GM12865 (cell line): ENCODE measurements around the gene SLC26A2.
"Not testable (repeated sequence)": the region's sequence is repeated elsewhere in the genome, so short reads cannot be mapped to it uniquely, and the experiment has no call there.

Experiments used
- DNase-seq: peaks from one replicate; pipeline ENCODE4 v3.0.0; 2010; ENCODE audit warnings: low read depth
- H3K4me3 ChIP-seq: 2 replicates; pipeline ENCODE4 v1.5.1; 2011; ENCODE audit warnings: mild to moderate bottlenecking, low read depth, low read length, control low read depth
- CTCF ChIP-seq: IDR thresholded peaks from 2 replicates; pipeline ENCODE4 v1.5.1; 2011; ENCODE audit warnings: low read length, control low read depth, low read depth, inconsistent platforms; ENCODE audit not compliant: insufficient read depth; ENCODE audit errors: missing control alignments

Gene SLC26A2

GRCh38 chr5:150022681-150023080, 62.1 kb downstream of the SLC26A2 start:
- no peak for TF ChIP-seq CTCF
- H3K4me3 ChIP-seq, result no peak overlapping the region

DNA sequence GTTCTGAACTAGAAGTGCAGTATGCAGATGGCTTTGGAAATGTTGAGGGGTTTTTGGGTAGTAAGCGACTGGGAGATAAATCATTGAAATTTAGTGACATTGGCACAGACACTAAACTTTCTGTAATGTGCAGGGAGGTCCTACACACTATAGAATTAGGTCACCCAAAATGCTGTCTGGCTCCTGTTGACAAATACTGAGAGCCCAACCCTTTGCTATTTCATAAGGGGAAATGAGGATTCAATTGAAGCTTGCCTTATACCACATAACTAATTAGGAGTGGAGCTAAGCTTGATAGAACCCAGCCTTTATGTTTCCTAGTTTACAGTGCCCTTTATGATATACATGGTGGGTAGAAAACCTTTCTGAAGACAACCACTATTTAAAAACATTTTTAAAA, 62.6 kb downstream of the SLC26A2 start:
- no peak for TF ChIP-seq CTCF
- DNase-seq, result no peak
- H3K4me3 ChIP-seq, result no peak overlapping the region

More at GRCh38 chr5:150022681-150023080, 62.1 kb downstream of the SLC26A2 start:
- no peak for DNase-seq

GRCh38 chr5:150024346-150024984, 63.9 kb downstream of the SLC26A2 start:
- TF ChIP-seq CTCF, result no peak
- H3K4me3 ChIP-seq, result no peak overlapping the region
- DNase-seq, result no peak

GRCh38 chr5:150026682-150027172, 66.2 kb downstream of the SLC26A2 start:
- no peak for TF ChIP-seq CTCF
- H3K4me3 ChIP-seq, result no peak overlapping the region
- no peak for DNase-seq

- not testable (repeated sequence) for DNase-seq, H3K4me3 ChIP-seq
Measured at GRCh38 chr5:150028047-150028446, 67.5 kb downstream of the SLC26A2 start.

DNA sequence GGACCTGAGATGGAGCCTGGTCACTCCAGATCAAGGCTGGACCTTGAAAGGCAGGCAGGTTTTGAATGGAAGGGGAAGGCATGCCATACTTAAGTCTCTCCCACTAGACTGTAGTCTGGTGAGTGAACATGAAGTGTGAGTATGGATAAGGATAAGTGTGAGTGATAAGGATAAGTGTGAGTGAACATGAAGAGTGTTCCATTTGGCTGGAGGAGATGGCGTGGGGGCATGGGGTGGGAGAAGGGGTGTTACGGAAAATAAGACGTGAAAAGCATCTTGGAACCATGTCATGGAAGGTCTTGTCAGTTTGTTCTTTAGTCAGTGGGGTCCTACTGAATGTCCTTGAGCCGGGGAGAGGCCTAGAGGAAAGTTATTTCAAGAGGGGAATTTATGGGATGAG, 72.8 kb downstream of the SLC26A2 start:
- no peak overlapping the region for H3K4me3 ChIP-seq
- no peak for TF ChIP-seq CTCF
- no peak for DNase-seq

GRCh38 chr5:150034662-150035061, 74.1 kb downstream of the SLC26A2 start:
- no peak for TF ChIP-seq CTCF
- DNase-seq, result no peak
- no peak overlapping the region for H3K4me3 ChIP-seq
